HG03558 (cell line): ENCODE measurements around the gene HOXB1.
"Not testable (repeated sequence)": the region's sequence is repeated elsewhere in the genome, so short reads cannot be mapped to it uniquely, and the experiment has no call there.

Source experiments
- ATAC-seq: cut with Tn5 transposase; IDR thresholded peaks from one replicate; pipeline ENCODE4 v1.9.1; 2021; ENCODE audit warnings: moderate number of reproducible peaks; ENCODE audit not compliant: unreplicated experiment; ENCODE audit errors: extremely low read depth

The HOXB1 gene

GRCh38 chr17:48544349-48545021 lies 13.7 kb upstream of the HOXB1 start:
- ATAC-seq, result no peak

- ATAC-seq, result no peak
Measured at GRCh38 chr17:48543854-48544348, 13.1 kb upstream of the HOXB1 start.

- ATAC-seq, result no peak
Measured at GRCh38 chr17:48543107-48543853, 12.5 kb upstream of the HOXB1 start.

GRCh38 chr17:48542698-48543106 lies 11.9 kb upstream of the HOXB1 start:
- no peak for ATAC-seq

DNA sequence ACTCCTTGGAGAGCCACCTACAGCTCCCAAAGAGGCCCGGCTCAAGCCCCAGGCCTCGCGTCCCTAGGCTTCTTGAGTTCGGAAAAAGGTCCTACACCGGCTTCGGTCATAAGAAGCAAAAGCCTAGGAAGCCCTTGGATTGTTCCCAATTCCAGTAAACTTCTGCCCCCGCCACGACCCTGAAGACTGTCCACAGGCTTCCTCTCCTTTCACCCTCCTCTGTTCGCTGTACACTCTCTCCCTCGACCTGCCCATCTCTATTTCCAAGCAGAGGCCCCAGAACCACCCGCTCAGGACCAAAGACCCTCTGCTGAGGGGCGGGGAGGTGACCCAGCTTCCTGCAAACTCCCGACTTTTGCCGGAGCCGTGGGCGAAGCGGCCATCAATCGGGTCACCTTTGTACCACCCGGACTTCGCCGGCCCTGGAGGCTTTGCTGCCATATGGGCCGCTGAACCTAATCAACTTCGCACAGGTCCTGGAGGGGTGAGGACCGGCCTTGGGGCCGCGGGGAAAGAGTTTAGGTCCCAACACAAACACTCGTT lies 11.4 kb upstream of the HOXB1 start:
- no peak for ATAC-seq

DNA sequence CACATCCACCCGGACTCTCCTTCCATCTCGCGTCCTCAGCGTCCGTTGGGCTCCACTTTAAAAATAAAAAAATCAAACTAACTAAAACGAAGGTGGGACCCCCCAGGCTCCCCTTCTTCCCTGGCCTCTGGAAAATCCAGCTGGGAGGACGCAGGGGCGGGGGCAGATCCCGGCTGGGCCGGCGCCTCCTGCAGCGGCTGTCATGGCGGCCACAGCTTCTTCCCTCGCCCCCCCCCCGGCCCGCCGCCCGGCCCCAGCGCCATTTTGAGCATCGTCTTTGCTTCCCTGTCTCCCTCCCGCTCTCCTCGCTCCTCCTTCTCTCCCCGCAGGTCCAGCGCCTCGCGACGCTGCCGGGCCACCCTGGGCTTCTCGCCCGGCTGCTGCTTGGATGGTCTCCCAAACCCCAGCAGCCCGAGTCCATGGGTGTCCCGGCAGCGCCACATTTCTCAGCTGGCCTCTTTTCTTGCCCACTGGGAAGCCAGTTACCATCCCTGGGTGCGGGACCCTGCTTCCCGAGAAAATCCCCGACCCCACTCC lies 10.8 kb upstream of the HOXB1 start:
- no peak for ATAC-seq

DNA sequence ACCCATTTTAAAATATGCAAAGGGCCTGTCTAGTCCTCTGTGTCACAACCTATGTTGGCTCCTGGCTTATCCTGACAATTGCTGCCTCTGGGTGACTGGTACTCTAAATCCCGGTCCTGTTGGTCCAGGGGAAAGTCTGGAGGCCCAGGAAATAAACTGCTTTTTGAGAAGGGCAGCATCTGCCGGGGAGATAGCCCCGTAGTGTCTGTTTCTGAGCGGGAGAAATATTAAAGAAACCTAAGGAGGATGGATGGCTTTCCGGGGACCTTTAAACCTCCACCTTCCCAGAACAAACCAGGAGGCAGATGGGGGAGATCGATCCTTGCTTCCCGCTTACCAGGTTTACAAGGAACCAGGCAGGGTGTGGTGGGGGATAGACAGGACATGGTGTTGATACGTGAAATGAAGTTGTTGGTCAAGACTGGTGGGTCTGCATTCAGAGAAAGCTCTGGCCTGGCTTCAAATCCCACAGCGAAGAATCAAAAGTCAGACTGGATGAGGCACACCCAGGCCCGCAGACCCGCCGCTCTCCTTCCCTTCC lies 10.3 kb upstream of the HOXB1 start:
- no peak for ATAC-seq

GRCh38 chr17:48540213-48540612 lies 9.4 kb upstream of the HOXB1 start:
- ATAC-seq, result no peak

- no peak for ATAC-seq
Measured at GRCh38 chr17:48539177-48539576, 8.4 kb upstream of the HOXB1 start.

DNA sequence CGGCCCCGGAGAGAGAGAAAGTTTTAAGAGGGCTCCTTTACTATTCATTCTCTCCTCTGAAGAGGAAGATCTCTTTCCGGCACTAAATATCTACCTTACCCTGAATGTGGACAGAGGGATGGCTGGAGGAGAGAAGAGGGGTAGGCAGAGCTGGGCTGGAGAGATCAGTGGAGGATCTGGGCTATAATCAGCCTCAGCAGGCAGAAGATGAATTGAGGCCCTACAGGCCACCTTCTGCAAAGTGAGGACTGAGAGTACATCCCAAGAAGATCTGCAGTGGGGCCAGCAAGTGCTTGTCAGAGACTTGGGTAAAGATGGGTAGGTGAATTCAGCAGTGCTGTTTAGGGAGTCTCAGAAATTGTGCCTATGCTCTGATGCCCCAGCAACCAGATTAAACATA lies 6.5 kb upstream of the HOXB1 start:
- ATAC-seq, result no peak

GRCh38 chr17:48535793-48536559 lies 5.2 kb upstream of the HOXB1 start:
- not testable (repeated sequence) for ATAC-seq

- no peak for ATAC-seq
Measured at GRCh38 chr17:48532261-48532660, 1.4 kb upstream of the HOXB1 start.

GRCh38 chr17:48530208-48530886 lies 464 bp downstream of the HOXB1 start:
- ATAC-seq, result no peak

DNA sequence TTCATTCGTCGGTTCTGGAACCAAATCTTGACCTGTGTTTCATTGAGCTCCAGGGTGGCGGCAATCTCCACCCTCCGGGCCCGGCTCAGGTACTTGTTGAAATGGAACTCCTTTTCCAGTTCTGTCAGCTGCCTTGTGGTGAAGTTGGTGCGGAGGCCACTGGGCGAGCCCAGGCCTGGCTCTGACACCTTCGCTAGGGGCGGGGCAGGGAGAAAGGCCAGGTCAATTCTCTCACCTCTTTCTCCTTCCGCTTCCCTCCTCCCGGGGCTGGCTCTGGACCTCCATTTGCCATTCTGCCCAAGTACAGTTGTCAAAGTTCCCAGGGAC lies 1.2 kb downstream of the HOXB1 start:
- ATAC-seq, result no peak

- ATAC-seq, result no peak
Measured at GRCh38 chr17:48528936-48529682, 1.7 kb downstream of the HOXB1 start.

- no peak for ATAC-seq
Measured at GRCh38 chr17:48528153-48528935, 2.5 kb downstream of the HOXB1 start.

- ATAC-seq, result no peak
Measured at GRCh38 chr17:48527547-48527932, 3.3 kb downstream of the HOXB1 start.
